Measurements from ENCODE around the gene CSRNP2. TPM values are rescaled to one million over a fixed set of nuclear protein-coding genes. Genes with fewer than 3 reads are reported as not detected.

Gene CSRNP2
- total RNA-seq, 4 donors from 2014 or later: 21.3 to 35.8 (median 28.9) TPM

DNA sequence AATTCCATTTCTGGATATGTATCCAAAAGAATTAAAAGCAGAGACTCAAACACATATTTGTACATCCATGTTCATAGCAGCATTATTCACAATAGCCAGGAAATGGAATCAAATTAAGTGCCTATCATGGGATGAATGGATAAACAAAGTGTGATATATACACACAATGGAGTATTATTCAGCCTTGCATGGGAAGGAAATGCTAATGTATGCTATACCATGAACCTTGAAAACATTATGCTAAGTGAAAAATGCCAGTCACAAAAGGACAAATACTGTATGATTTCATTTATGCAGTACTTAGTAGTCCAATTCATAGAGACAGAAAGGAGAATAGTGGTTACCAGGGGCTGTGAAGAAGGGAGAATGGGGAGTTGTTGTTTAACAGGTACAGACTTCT lies 32.1 kb upstream of the CSRNP2 start:
- H3K27me3 ChIP-seq: no peaks in the 10 kb centered on the region
- no peaks in the 10 kb centered on the region for H3K9me3 ChIP-seq
- H3K4me3 ChIP-seq (replicated peaks in 1 of 3): no peak overlapping the region
- no peak overlapping the region for H3K27ac ChIP-seq
- no peaks in the 10 kb centered on the region for H3K4me1 ChIP-seq
- peaks cover 10% of the 10 kb centered on the region in 2 donors for H3K36me3 ChIP-seq
- DNase-seq: no peak
- intact Hi-C loops (cut with DNase I): no loop called here
- no peak for TF ChIP-seq POLR2A (IDR thresholded peaks at IDR 0.05)
- TF ChIP-seq, protein P1, sequence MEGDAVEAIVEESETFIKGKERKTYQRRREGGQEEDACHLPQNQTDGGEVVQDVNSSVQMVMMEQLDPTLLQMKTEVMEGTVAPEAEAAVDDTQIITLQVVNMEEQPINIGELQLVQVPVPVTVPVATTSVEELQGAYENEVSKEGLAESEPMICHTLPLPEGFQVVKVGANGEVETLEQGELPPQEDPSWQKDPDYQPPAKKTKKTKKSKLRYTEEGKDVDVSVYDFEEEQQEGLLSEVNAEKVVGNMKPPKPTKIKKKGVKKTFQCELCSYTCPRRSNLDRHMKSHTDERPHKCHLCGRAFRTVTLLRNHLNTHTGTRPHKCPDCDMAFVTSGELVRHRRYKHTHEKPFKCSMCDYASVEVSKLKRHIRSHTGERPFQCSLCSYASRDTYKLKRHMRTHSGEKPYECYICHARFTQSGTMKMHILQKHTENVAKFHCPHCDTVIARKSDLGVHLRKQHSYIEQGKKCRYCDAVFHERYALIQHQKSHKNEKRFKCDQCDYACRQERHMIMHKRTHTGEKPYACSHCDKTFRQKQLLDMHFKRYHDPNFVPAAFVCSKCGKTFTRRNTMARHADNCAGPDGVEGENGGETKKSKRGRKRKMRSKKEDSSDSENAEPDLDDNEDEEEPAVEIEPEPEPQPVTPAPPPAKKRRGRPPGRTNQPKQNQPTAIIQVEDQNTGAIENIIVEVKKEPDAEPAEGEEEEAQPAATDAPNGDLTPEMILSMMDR (IDR thresholded peaks at IDR 0.05): no peak

DNA sequence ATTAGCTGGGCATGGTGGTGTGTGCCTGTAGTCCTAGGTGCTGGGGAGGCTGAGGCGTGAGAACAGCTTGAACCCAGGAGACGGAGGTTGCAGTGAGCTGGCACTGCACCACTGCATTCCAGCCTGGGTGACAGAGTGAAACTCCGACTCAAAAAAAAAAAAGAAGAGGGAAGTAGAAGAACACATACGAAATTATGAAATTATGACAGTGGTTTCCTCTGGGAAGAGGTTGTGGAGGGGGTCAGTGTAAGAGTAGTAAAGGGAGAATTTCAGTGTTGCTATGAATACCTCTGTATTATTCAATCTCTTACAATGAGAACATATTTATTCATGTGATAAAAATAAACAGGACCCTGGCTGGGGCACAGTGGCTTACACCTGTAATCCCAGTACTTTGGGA lies 24.7 kb upstream of the CSRNP2 start:
- Histone ChIP-seq H3K27ac (no peak overlapping the region), H3K9me3 (no peaks in the 10 kb centered on the region), H3K27me3 (no peaks in the 10 kb centered on the region), H3K36me3 (peaks cover 32 to 47% of the 10 kb centered on the region in 2 donors), H3K4me1 (no peaks in the 10 kb centered on the region), H3K4me3 (replicated peaks in 1 of 3) (no peak overlapping the region)
- TF ChIP-seq, protein P1 (IDR thresholded peaks at IDR 0.05): no peak
- TF ChIP-seq POLR2A (IDR thresholded peaks at IDR 0.05): no peak
- no peak for DNase-seq
- WGBS, 2 donors: 90% methylated on average over 4 of the region's 4 CpGs
- intact Hi-C loops (cut with DNase I): no loop called here

DNA sequence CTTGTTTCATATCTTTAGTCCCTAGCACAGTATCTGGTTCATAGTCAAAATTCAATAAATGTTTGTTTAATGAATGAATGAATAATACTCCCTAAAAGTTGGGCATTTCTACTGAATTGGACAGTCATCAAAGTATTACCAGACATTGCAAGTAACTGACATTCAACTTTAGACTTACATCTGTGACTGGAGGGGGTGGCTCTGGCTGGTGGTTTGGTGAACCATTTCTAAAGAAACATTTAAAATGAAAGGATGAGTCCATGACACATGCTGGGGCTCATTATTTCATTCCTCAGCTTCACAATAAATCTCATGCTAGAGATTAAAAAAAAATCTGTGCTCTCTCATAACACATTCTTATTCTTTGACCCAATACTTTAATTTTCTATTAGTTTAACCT lies 20.6 kb upstream of the CSRNP2 start:
- Histone ChIP-seq H3K27ac (no peak overlapping the region), H3K4me1 (no peaks in the 10 kb centered on the region), H3K4me3 (replicated peaks in 1 of 3) (no peak overlapping the region), H3K9me3 (no peaks in the 10 kb centered on the region), H3K36me3 (peaks cover 48 to 61% of the 10 kb centered on the region in 2 donors), H3K27me3 (no peaks in the 10 kb centered on the region)
- TF ChIP-seq, protein P1 (IDR thresholded peaks at IDR 0.05): no peak
- TF ChIP-seq POLR2A (IDR thresholded peaks at IDR 0.05): no peak
- intact Hi-C loops (cut with DNase I): no loop called here
- DNase-seq: no peak

DNA sequence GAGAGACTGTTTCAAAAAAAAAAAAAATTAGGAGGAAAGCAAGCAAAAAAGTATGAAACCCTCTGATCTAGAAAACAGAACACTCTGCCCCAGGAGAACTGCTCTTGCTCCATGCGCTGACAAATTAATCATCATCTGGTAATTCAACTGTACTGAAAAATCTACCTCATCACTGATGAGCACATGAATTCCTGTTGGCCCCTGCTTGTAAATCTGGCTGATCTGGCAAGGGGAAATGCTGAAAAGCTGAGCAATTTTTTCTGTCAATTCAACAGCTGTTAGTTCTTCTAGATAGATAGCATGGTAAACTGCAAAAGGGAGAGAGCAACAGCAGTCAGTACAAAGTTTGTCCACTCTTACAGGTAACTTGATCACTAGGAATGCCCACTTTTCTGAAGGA lies 15.2 kb upstream of the CSRNP2 start:
- Histone ChIP-seq H3K27me3 (no peaks in the 10 kb centered on the region), H3K4me1 (no peaks in the 10 kb centered on the region), H3K4me3 (replicated peaks in 1 of 3) (no peak overlapping the region), H3K9me3 (no peaks in the 10 kb centered on the region), H3K36me3 (peaks cover 41 to 76% of the 10 kb centered on the region in 2 donors), H3K27ac (no peak overlapping the region)
- WGBS, 2 donors: 3 to 89% methylated on average over 1 of the region's 1 CpG
- TF ChIP-seq POLR2A (IDR thresholded peaks at IDR 0.05): no peak
- TF ChIP-seq, protein P1 (IDR thresholded peaks at IDR 0.05): no peak
- DNase-seq: no peak
- intact Hi-C loops (cut with DNase I): no loop called here

DNA sequence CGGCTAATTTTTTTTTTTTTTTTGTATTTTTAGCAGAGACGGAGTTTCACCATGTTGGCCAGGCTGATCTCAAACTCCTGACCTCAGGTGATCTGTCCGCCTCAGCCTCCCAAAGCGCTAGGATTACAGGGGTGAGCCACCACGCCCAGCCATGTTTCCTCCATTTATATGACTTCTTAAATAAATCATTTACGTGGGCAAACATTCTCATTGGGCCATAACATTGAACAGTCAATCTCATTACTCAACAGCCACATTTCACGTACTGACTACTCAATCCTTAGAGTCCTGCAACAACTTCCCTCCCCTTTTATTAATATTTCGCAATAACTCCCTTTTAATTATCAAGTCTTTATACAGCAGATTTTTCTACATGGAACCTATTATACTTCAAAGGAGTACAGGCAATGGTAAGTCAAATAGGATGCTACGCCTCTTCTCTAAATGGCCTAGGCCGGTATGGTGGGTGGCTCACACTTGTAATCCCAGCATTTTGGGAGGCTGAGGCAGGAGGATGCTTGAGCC lies 7.4 kb upstream of the CSRNP2 start:
- WGBS, 2 donors: 97 to 98% methylated on average over 10 of the region's 10 CpGs
- Histone ChIP-seq H3K27me3 (no peaks in the 10 kb centered on the region), H3K9me3 (no peaks in the 10 kb centered on the region), H3K4me3 (replicated peaks in 1 of 3) (no peak overlapping the region), H3K4me1 (no peaks in the 10 kb centered on the region), H3K27ac (no peak overlapping the region), H3K36me3 (peaks cover 7 to 14% of the 10 kb centered on the region in 2 donors)
- intact Hi-C loops (cut with DNase I): no loop called here
- no peak for DNase-seq
- no peak for TF ChIP-seq POLR2A (IDR thresholded peaks at IDR 0.05)
- TF ChIP-seq, protein P1 (IDR thresholded peaks at IDR 0.05): no peak

All from thyroid gland (tissue), 4 donors.